Activated gamma-delta T cell (primary cell): ENCODE data around the gene EDEM3.
"Not testable (repeated sequence)": the region's sequence is repeated elsewhere in the genome, so short reads cannot be mapped to it uniquely, and the experiment has no call there.

ENCODE experiments used
- DNase-seq: peaks from one replicate; lab custom pipeline; 2025; lab: John Stamatoyannopoulos, UW

The EDEM3 gene

DNA sequence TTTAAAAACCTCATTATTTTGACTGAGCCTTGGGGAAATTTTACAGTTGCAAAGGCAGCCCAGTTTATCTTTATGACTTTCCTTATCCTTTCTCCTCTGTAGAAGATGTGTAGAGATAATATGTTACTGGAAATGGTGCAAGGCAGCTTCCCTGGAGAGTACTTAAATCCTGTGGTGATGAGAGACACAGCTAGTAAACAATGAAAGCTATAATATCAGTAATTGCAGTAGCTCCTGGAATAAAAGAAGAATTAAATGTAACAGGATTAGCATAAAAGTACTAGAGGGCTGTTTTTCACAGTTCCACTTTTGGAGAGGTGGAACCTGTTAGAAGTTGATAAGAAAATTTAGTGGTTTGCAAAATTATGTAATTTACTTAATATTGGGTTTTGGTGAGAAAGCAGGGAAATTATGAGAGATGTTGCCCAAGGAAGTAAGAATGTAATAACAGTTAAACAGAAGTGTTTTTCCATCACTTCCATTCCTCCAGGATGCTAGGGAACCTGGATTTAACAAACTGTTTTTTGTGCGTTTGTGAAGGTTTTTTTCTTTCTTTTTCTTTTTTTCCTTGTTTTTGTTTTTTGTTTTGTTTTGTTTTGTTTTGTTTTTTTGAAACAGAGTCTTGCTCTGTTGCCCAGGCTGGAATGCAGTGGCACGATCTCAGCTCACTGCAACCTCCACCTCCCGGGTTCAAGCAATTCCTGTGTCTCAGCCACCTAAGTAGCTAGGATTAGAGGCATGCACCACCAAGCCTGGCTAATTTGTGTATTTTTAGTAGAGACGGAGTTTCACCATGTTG is 15.7 kb upstream of the EDEM3 start:
- no peak for DNase-seq

DNA sequence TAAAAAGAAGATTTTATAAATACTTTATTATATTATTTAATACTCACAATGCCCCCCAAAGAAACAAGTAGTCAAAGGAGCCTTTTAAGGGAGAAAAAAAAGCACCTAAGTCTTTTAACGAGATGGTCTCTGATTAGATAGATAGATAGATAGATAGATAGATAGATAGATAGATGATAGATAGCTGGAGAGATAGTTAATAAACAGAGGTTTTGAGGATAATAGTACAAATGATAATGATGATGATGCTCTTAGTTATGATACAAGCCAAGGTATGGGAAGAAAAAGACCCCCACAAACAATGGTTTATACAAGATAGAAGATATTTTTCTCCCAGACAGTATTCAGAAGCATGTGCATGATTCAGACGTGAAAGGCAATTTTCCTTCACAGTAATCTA is 14.6 kb upstream of the EDEM3 start:
- DNase-seq: no peak

DNA sequence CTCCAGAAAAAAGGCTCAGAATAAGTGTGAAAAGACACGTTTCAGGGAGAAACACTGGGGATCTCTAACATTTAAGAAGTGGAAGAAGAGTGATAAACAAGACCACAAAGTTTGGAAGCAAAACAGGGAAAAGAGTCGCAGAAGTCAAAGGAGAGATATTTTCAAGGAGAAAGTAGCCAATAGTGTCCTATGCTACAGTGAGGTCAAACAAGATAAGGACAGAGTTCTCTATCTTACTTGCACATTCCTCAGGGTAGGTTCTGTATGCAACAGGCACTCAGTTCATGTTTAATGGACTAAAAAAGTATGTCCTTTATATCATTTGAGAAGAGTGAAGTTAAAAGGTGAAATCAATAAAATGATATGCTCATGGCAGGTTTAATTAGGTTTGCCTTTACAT is 13.8 kb upstream of the EDEM3 start:
- no peak for DNase-seq

DNA sequence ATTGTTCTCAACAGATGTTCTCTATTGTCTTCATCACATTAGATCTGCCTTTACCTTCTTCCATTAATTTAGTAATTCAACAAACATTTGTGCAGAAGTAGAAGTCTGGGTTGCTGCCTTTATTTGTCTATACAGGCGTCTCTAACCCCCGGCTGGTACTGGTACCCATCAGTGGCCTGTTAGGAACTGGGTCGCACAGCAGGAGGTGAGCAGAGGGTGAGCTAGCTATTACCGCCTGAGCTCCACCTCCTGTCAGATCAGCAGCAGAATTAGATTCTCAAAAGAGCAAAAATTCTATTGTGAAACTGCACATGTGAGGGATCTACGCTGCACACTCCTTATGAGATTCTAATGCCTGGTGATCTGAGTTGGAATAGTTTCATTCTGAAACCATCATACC is 12.9 kb upstream of the EDEM3 start:
- DNase-seq: no peak

DNA sequence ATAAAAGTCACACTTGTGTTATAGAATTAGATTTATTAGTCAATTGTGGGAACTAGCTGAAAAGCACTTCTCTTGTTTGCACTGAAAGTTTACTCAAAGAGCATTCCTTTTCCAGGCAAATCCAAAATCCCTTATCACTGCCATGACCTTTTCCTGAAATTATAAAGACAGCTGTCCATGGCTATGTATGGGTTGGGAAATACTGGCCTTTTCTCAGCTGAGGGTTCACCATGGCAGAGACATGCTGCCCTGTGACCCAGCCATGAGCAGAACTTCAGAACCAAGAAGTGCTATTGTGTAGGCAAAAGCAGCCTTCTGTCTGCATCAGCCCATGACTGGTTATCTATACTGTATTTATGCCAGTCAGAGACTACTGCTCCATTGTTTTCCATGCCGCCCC is 9.8 kb upstream of the EDEM3 start:
- no peak for DNase-seq

DNA sequence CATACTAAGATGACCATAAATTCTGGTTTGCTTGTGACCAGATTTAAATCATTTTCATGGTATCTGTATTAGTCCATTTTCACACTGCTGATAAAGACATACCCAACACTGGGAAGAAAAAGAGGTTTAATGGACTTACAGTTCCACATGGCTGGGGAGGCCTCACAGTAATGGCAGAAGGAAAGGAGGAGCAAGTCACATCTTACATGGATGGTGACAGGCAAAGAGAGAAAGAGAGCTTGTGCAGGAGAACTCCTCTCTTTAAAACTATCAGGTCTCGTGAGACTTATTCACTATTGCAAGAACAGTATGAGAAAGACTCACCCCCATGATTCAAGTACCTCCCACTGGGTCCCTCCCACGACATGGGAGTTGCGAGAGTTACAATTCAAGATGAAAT is 8.9 kb upstream of the EDEM3 start:
- DNase-seq: not testable (repeated sequence)

DNA sequence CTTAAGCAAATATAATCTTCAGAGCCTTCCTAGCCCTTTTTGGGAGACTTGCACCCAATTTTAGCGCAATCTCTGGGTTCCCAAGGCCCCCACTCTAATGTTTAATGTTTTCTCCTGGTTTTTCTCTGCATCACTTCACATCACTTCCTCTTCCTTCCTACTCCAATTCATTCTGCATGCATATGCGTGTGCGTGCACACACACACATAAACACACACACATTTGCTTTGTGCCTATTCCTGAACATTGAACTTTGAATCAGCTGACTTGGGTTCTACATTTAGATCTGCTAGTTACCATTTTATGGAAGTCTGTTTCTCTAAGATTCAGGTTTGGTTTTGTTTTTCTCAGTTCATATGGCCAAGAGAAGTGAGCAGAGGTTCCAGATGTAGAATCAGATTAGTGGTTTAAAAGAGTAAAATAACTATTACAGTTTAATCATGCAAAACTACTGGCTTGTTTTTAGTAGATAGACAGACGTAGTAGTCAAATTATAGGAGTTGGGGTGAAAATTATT is 7.4 kb upstream of the EDEM3 start:
- no peak for DNase-seq

DNA sequence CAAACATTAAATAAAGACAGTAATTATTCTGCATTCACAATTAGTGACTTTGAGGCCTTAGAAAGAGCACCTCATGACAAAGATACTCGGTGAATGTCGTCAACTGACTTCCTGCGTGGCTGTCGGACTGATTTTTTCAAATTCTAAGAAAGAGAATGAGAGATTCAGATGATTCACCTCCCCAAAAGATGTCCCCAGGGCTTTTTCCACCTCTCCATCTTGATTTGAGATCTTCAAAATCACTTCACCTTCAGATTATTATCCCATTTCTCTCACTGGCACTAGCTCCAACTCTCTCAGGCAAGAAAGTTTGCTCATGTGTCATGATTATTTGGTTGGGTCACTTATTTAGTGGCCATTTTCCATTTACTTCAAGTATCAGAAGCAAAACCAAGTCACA is 5.0 kb upstream of the EDEM3 start:
- no peak for DNase-seq

DNA sequence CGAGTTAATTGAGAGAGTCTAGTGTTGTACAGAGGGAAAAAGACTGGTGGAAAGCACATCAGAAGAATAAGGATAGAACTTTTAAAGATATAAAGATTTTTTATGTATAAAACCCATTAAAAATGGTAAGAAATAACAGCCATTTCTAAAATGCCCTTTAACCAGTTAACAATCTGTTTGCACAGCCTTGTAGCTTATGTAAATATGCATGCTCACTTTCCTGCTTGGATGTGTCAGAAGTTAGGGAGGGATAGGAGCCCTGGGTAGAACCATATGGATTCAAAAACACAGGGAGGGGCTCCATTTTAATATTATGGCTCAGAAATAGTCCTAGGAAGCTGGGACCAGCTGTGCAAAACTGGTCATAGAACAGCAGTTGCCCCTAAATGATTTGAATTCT is 4.5 kb upstream of the EDEM3 start:
- no peak for DNase-seq

DNA sequence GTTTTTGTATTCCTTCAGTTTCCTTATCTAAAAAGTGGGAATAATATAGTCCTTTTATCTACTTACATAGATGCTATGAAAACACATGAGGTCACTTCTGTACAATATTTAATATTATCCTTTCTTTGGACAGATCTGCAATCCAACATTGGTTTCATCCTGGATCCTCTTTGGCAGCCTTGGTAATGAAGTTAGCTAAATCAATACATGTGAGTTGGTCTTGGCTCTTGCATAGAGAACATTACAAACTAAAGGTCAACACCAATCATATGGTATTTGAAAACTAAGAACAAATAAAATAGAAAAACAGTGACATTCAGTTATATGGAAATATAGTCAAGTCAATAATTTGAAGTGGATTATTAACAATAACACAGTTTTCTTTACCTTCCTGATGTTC is 3.2 kb upstream of the EDEM3 start:
- no peak for DNase-seq

DNA sequence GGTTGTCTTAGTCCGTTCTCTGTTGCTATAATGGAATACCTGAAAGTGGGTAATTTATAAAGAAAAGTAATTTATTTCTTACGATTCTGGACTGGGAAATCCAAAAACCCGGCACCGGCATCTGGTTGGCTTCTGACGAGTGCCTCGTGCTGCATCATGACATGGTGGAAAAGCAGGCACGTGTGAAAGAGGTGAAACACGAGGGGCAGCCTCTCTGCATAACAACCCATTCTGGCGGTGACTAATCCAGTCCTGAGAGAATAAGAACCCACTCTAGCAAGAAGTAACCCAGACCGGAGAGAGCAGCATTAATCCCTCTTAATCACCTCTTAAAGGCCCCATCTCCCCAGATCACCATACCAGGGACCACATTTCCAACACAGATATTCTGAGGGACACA is 2.7 kb upstream of the EDEM3 start:
- no peak for DNase-seq

DNA sequence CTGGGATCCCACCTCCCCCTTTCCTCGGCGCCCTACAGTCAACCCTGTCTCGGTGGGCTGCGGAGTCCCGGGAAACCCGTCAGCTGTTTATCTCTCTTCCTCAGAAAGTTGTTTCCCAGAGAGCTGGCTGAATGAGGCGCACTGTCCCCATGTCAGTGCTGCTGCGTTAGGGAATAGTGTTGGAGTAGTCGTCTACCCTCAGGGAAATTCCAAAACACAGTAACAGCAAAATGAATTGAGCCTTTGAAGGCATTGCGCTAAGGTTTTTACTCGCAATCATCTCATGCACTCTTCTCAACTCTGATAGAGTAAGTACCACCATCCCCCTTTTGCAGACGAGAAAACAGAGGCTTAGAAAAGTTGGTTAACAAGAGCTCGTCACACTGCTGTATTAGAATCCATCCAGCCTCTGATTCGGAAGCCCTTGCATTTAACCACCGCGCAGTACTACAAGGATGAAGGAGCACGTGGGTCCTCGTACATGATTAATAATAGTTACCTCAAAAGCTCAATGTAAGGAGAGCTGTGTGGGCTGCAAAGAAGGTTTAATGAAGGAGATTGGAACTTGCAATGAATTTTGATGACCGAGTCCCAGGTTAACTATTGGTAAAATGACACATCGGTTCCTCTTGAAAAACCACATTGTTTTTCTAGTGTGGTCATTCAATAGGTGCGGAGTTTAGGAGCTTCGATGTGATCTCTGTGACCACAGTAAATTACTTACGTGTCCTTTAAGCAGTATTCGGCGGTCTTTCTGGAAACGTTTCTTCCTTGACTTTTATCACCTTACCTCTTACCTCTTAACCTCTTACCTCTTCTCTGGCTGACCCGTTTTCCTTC is 788 bp upstream of the EDEM3 start:
- no peak for DNase-seq

DNA sequence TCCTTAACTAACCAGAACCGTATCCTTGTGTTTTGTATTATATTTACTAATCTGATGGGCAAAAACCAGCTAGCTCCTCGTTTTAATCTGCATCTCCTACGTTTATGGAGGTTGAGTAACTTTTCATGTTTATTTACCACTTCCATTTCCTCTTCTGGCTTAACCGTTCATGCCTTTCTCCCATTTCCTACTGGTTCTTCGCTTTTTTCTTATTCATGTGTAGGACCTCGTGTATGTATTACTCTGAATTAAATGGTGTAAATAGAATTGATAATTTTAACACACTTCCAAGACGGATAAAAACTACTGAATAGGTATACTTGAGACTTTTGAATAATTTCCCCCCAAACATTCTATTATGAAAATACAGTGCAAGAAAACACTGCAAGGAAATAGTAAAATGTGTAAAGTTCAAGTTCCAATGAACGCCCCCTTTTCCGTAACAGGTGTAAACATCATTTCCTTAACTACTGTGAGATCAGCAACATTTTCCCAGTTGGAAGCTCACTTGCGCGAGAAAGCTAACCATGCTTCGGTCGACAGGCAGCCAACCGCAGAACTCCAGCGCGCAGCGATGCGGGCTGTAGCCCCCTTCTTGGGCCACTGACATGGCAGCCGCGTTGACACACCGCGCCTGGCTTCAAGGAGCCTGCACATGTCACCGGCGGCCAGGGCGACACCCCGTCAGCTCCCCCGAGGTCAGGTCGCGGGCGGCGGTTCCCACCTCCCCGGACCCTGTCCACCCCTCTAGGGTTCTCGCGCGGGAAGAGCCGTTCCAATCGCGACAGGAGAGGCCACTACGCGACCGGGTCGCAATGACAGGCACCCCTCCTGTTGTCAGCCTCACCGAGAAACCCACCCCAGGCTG is 816 bp downstream of the EDEM3 start:
- DNase-seq: peak; percentile 38

DNA sequence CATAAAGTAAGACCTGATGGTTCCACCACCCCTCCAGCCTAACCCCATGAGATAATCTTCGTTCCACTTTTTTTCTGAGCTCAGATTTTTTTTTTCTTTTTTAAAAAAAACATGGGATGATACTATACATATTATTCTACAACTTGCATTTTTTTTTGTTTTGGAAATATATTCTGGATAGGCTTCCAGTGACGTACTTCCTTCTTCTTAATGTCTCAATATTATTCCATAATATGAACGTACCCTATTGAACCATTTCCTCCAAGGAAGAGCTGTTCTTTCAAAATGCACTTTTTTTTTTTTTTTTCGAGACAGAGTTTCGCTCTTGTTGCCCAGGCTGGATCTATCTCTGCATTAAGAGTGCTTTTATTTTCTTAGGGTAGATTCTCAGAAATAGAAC is 1.5 kb downstream of the EDEM3 start:
- DNase-seq: no peak

DNA sequence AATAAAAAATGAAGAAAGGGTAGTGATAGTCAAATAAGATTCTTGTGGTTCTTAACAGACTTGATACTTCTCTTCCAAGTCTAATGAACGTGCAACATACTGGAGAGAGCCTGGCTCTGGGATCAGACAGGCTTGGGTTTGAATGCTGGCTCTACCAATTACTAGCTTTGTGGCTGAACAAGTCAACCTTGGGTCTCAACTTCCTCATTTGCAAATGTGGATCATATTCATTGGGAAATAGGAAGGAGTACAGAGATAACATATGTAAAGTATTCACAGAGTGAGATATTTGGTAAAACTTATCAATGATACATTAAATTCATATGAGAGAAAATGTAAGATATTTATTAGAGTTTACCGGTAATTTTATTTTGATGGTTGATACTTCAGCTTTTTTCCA is 2.0 kb downstream of the EDEM3 start:
- DNase-seq: no peak

DNA sequence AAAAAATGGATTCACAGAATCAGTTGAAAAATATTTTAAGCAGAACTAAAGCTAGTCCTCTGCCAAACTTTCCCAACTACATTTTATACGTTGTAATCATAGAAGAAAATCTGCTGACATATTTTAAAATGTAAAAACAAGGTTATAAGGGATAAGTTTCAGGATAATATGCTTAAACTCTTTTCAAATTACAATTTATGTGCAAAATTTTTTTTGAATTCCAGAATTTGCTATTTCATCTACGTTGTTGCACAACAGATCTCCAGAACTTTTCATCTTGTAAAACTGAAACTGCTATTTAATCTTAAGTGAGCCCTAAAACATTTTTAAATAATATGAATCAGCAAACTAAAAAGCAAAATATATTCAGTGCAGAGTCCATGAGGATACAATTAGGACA is 5.9 kb downstream of the EDEM3 start:
- DNase-seq: no peak

DNA sequence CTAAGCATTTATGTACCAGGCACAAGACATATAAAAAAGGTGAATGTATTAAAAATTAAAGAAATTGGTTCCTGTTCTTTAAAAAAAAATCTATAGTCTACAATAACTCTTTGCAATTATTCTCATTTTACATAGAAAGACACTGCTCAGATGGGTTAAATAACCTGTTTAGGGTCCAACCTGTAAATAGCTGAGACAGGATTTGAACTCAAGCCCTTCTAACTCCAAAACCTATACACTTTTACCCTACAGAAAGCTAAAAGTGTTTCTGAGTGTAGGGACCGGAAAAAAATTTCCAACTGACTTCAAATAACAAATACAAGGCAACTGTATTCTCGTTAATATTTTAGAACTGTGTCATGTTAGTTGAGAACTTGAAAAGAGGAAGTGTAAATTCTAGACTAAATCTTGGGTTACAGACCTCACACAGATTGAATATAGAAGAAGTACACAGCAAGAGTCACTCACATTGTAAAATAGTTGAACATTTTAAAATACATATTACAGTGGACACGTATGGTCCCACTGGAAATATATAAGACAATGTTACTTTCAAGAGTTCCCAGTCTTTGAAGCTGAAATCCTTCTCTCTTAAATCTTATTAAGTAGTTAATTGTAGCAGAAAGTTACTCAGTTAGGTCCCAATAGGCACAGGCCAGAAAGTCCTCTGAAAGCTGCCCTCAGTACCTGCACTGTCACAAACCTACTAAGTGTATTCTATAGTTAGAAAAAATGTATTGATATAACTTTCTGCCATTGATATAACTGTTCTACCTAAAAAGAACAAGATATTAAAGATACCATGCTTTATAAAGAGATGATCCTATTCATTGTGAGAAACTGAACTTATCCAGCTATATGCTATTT is 7.3 kb downstream of the EDEM3 start:
- no peak for DNase-seq

DNA sequence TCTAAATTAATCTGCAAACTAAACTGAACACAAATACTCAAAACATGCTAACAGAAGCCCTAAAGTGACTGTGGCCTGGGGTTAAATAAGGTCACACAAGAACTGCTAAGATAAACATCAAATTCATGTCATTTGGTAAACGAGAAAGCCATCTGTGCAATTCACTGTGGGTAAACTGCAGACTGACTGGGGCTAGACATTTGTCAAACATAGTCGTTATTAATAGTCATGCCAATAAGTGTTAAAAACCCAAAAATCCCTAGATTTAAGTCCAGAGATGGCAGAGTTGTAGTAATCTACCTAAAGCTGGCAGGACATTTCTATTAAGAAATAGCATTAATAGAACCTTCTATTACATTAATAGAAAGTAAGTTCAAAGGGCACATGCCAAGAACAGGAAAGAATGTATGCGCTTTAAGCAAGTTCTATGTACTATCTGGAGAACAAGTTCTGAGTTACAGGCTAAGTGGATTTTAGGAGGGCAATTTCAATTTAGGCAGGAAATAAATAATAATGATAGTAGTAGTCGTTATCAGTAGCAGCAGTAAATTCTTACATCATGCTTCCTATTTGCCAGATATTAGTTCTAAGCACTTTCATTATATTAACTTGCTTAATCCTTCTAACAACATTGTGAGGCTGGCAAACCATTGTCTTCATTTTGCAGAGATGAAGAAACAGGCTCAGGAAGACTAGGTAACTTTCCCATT is 8.6 kb downstream of the EDEM3 start:
- DNase-seq: no peak

DNA sequence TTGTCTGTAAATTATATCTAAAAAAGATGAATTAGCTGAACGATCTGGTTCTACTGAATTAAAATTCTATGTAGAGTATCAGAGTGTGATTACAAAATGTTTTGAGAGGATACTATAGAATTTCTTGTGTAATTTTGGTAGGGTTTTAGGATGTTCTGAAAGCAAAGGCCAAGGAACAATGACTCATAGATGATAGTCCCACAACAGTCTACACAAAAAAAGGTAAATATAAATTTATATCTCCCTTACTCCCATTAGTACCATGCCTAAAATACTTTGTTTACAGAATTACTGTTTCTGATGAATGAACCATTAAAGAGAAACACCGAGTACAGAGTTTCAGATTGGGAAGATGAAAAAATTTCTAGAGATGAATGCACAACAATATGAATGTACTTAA is 9.5 kb downstream of the EDEM3 start:
- no peak for DNase-seq

DNA sequence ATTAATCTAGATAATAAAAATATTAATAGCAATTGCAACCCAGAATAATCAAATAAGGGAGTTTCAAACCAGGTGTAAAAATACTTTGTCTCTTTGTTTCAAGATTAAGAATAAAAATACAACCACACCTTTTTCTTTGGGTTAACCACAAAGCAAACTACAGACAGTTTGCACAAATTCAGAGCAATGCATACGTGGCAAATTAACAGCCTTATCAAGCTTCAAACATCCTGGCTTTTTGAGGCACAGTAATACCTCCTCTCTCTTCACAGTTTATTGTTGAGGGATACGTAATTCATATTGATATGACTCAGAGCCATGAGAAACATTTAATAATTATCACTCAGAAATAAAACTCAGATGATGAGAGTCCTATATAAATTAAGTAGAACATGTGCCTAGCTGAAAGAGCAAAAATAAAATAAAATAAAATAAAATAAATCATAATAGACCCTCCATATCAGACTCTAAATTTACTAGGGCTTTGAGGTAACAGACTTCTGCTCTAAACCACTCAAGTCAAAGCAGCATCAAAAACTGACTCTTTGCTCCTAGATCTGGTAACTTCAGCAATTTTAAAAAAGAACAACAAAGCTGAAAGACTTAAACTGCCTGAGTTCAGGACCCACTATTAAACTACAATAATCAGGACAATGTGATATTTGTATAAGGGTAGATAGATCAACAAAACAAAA is 11.4 kb downstream of the EDEM3 start:
- no peak for DNase-seq
